GM12872 (cell line): ENCODE data around the gene ELOVL1.

Source experiments
- CTCF ChIP-seq: IDR thresholded peaks from 3 replicates; pipeline ENCODE4 v1.5.1; 2011; ENCODE audit warnings: low read depth, mild to moderate bottlenecking, low read length, moderate library complexity; ENCODE audit not compliant: insufficient read depth

ELOVL1 gene

GRCh38 chr1:43340559-43340958 lies 27.3 kb downstream of the ELOVL1 start:
- TF ChIP-seq CTCF = no peak

- no peak for TF ChIP-seq CTCF
Measured at GRCh38 chr1:43339584-43340232, 28.1 kb downstream of the ELOVL1 start.

GRCh38 chr1:43338001-43338400 lies 29.8 kb downstream of the ELOVL1 start:
- no peak for TF ChIP-seq CTCF

- TF ChIP-seq CTCF = no peak
Measured at GRCh38 chr1:43337588-43337987, 30.2 kb downstream of the ELOVL1 start, which contains the start of gene MPL. Gene MPL (plus strand): TSS chr1:43337818. CDS start chr1:43337849, 31 bp downstream.

GRCh38 chr1:43334453-43335205 lies 33.2 kb downstream of the ELOVL1 start:
- no peak for TF ChIP-seq CTCF

GRCh38 chr1:43331688-43332087 lies 36.1 kb downstream of the ELOVL1 start:
- TF ChIP-seq CTCF = no peak

- TF ChIP-seq CTCF = no peak
Measured at GRCh38 chr1:43329995-43330751, 37.6 kb downstream of the ELOVL1 start.
